Measurements from ENCODE around the gene PSMD14.

- TF ChIP-seq CTCF (conservative IDR thresholded peaks at IDR 0.05; ENCODE audit: low read depth, low read length) = no peak
- no peak for TF ChIP-seq EZH2 (IDR thresholded peaks at IDR 0.05; ENCODE audit: borderline replicate concordance, low read depth, low read length, poor library complexity, severe bottlenecking)
Observed at GRCh38 chr2:161358838-161359237, 50.6 kb downstream of the PSMD14 start.
